Measurements from ENCODE around the gene GLB1L. TPM values are rescaled to one million over a fixed set of nuclear protein-coding genes. Genes with fewer than 3 reads are reported as not detected.
"Not testable (repeated sequence)": the region's sequence is repeated elsewhere in the genome, so short reads cannot be mapped to it uniquely, and the experiment has no call there.

GLB1L gene
- total RNA-seq, 2 experiments from 2014 or later = 4.3 to 4.9 TPM

DNA sequence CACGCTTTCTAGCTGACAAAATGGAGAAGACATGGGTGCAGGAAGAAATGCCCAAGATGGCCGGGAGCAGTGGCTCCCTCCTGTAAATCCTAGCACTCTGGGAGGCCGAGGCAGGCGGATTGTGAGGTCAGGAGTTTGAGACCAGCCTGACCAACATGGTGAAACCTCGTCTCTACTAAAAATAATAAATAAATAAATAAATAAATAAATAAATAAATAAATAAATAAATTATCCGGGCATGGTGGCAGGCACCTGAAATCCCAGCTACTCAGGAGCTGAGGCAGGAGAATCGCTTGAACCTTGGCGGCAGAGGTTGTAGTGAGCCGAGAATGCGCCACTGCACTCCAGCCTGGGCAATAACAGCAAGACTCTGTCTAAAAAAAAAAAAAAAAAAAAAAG is 13.7 kb upstream of the GLB1L start:
- CTCF ChIA-PET = interaction anchor here (0.7 to 3.3 kb wide), 4 partner anchors 19 to 88 kb away, joined by 3 to 14 read pairs (median 6); no protein-coding TSS in a partner anchor
- not testable (repeated sequence) for H3K4me1 Mint-ChIP-seq; ATAC-seq; H3K9me3 Mint-ChIP-seq (ENCODE audit: low read depth); DNase-seq; H3K27ac Mint-ChIP-seq; H3K4me3 Mint-ChIP-seq; H3K36me3 Mint-ChIP-seq
- peaks cover 17% of the 10 kb centered on the region for H3K27me3 Mint-ChIP-seq

DNA sequence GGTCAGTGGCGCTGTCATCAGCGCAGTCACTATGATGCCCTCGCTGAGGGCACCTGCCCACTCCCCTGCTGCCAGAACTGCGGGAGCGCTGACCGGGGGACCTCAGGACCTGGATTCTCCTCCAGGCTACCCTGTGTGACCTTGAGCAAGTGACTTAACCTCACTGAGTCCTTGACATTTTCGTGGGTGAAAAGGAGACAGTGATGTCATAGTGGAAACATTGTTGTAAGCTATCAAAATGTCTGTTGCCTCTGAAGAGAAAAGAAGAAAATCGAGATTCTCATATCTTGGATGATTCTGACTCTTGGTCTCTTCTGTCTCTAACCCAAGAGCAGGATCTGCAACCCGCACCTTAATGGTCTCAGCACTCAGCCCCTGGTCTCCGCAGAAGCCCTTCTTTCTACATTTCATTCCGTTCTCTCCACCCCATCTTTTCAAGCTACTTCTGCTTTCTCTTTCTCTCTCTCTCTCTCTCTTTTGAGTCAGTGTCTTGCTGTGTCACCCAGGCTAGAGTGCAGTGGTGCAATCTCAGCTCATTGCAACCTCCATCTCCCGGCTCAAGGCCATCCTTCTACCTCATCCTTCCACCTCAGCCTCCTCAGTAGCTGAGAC is 9.5 kb upstream of the GLB1L start:
- ATAC-seq (peak; percentile 25), DNase-seq (peak; percentile 71)
- Mint-ChIP-seq H3K27me3 (peaks cover 5% of the 10 kb centered on the region), H3K36me3 (peaks cover 30% of the 10 kb centered on the region), H3K9me3 (ENCODE audit: low read depth) (no peaks in the 10 kb centered on the region), H3K27ac (peak overlapping the region; percentile 93), H3K4me1 (peaks cover 36% of the 10 kb centered on the region), H3K4me3 (peak overlapping the region; percentile 99)
- CTCF ChIA-PET = interaction anchor here (0.8 to 6.4 kb wide), 18 partner anchors 9 to 275 kb away, joined by 3 to 73 read pairs (median 5); partner anchors contain the start of genes ABCB6, ANKZF1, ATG9A and CNPPD1

DNA sequence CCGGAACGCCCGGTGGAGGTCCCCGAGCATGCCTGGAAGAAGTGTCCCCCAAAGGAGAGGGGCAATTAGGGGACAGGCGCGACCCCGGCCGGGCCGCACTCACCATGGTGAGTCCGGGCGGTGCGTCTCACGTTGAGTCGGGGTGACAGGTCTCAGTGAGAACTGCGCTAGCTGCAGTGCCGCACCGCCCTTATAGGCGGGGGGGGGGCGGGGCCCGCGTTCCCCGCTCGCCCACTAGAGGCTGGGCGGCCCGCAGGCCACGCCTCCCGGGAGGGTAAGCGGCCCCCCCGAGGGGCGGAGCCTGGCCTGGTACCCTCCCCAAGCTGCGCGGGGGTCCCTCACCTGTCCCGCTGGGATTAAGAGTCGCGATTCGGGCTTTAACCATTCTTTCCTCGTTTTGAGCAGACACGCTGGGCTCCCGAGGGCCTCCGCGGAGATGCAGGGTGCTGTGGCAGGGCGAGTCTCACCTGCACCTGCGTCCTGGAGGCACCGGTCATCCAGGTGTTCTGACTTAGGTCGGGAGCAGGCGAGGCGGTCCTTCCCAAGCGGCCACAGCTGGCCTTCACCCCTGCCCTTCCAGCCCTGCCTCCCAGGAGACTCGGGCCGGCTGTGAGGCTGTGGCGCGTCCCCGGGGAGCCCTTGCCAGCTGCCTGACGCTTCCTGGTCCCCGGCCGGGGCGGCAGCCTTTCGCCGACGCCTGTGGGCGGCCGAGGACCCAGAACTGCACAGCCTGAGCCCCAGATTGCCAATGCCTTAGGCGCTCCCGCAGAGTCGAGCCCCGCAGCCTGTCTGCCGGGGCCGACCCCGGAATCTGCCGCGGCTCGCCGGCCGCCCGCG is 8.7 kb upstream of the GLB1L start, which contains the start of gene TUBA4A:
Gene TUBA4A (minus strand): TSS at position 166 of the 837 bp plus-strand sequence. CDS start 60 bp downstream, at position 106.
- Mint-ChIP-seq H3K4me1 (peaks cover 44% of the 10 kb centered on the region), H3K36me3 (peaks cover 38% of the 10 kb centered on the region), H3K9me3 (ENCODE audit: low read depth) (no peaks in the 10 kb centered on the region), H3K4me3 (peak within 1 kb of the TSS; percentile 99), H3K27me3 (peaks cover 3% of the 10 kb centered on the region), H3K27ac (peak within 1 kb of the TSS; percentile 97)
- DNase-seq = peak; percentile 92
- peak; percentile 76 for ATAC-seq
- CTCF ChIA-PET = interaction anchor here (0.8 to 6.4 kb wide), 16 partner anchors 8 to 274 kb away, joined by 3 to 73 read pairs (median 6); partner anchors contain the start of genes ABCB6, ANKZF1, ATG9A and DNAJB2

DNA sequence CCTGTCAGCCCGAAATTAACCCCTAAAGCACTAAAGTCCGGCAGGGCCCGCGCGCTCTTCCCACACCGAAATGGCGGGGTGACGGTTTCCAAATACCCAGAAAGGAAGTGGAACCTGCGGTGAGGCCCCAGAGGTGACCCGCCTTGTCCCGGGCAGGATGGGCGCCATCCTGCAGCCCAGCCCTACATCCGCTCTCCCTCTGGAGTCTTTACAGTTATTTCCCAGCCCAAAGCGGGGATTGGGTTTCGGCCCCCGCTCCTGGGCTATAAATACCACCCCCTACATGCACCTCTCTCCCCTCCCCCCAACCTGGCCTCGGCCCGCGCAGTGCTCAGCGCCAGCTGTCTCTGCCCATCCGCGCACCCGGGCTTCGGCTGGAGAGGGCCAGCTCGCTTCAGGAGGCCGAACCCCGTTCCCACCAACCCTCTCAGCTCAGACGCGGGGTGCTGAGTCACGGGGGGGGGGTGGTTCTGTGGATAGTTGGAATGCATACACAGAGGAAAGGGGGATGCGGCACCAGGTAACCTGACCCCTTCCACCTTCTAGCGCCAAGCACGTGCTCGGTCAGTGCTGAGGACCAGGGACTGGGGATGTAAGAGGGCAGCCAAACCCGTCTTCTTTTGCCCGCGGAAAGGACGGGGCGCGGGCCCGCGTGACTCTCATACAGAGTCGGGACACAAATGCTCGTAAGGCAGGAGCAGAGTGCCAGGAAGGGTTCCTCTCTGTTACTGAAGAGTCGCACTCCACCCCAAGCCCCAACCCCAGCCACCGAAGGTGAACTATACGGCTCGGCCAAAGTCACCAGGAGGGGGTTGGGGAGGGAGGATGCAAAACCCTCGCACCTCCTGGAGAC is 7.9 kb upstream of the GLB1L start, which contains the start of gene TUBA4B:
Gene TUBA4B (plus strand): TSS at position 344 of the 853 bp plus-strand sequence. CDS start 165 bp downstream, at position 509.
- Mint-ChIP-seq H3K4me3 (peak within 1 kb of the TSS; percentile 99), H3K27ac (peak within 1 kb of the TSS; percentile 97), H3K9me3 (ENCODE audit: low read depth) (no peaks in the 10 kb centered on the region), H3K27me3 (no peaks in the 10 kb centered on the region), H3K4me1 (peaks cover 51% of the 10 kb centered on the region), H3K36me3 (peaks cover 45% of the 10 kb centered on the region)
- peak; percentile 31 for ATAC-seq
- CTCF ChIA-PET = interaction anchor here (0.8 to 6.4 kb wide), 9 partner anchors 8 to 50 kb away, joined by 3 to 73 read pairs (median 9); partner anchors contain the start of genes ABCB6, ANKZF1, ATG9A and DNAJB2
- DNase-seq = peak; percentile 85

DNA sequence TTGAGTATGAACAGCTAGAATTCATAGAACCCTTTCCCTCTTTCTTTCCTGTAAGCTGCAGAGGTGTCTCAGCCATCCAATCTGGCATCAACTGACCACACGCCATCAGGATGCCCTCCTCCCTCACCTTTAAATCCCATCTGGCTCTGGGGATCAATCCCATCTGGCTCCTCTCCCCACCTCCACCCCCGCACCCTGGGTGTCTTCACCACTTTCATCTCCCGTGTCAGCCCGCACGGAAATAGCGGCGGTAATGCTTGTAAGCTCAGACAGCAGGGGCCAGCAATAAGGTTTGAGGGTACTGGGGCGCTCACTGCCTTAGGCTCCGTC is 7.3 kb upstream of the GLB1L start:
- Mint-ChIP-seq H3K27ac (peak overlapping the region; percentile 97), H3K27me3 (no peaks in the 10 kb centered on the region), H3K9me3 (ENCODE audit: low read depth) (no peaks in the 10 kb centered on the region), H3K36me3 (peaks cover 51% of the 10 kb centered on the region), H3K4me3 (peak overlapping the region; percentile 99), H3K4me1 (peaks cover 57% of the 10 kb centered on the region)
- ATAC-seq (peak; percentile 0), DNase-seq (no peak)
- CTCF ChIA-PET = interaction anchor here (0.8 to 6.4 kb wide), 8 partner anchors 10 to 93 kb away, joined by 3 to 73 read pairs (median 8); partner anchors contain the start of genes ABCB6, ANKZF1, ATG9A and DNAJB2

DNA sequence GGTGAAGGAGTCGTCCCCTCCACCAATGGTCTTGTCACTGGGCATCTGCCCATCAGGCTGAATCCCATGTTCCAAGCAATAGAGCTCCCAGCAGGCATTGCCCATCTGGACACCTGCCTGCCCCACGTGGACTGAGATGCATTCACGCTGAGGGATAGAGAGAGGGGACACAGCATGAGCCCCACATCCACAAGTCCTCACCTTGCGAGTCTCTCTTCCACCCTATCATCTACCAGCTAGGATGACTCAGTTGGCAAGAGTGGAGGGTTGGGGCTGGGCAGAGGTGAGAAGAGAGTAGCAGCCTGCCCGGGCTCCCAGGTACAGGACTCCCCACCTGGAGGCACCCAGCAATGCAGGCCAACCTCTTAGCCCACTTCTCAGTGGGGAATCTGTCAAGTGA is 6.8 kb upstream of the GLB1L start:
- Mint-ChIP-seq H3K9me3 (ENCODE audit: low read depth) (no peaks in the 10 kb centered on the region), H3K4me3 (peak overlapping the region; percentile 99), H3K27me3 (no peaks in the 10 kb centered on the region), H3K27ac (peak overlapping the region; percentile 97), H3K36me3 (peaks cover 53% of the 10 kb centered on the region), H3K4me1 (peaks cover 61% of the 10 kb centered on the region)
- CTCF ChIA-PET = interaction anchor here (0.8 to 6.4 kb wide), 8 partner anchors 10 to 92 kb away, joined by 3 to 73 read pairs (median 8); partner anchors contain the start of genes ABCB6, ANKZF1, ATG9A and DNAJB2
- ATAC-seq = no peak
- peak; percentile 57 for DNase-seq

DNA sequence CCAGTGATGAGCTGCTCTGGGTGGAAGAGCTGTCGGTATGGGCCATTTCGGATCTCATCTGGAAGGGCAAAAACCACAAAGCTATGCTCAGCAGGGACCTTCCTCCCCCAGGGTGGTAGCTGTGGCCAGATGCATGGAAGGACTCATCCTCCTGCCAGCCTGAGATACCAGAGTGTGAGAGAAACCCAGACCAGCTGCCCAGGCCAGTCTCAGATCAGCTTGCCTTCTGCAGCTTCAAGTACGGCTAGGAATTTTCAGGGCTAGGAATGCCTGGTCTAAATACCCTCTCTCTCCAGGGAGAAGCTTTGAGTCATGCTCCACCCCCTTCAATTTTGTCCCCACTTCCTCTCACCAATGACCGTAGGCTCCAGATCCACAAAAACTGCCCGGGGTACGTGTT is 6.4 kb upstream of the GLB1L start:
- H3K36me3 Mint-ChIP-seq = peaks cover 56% of the 10 kb centered on the region
- H3K9me3 Mint-ChIP-seq (ENCODE audit: low read depth) = no peaks in the 10 kb centered on the region

DNA sequence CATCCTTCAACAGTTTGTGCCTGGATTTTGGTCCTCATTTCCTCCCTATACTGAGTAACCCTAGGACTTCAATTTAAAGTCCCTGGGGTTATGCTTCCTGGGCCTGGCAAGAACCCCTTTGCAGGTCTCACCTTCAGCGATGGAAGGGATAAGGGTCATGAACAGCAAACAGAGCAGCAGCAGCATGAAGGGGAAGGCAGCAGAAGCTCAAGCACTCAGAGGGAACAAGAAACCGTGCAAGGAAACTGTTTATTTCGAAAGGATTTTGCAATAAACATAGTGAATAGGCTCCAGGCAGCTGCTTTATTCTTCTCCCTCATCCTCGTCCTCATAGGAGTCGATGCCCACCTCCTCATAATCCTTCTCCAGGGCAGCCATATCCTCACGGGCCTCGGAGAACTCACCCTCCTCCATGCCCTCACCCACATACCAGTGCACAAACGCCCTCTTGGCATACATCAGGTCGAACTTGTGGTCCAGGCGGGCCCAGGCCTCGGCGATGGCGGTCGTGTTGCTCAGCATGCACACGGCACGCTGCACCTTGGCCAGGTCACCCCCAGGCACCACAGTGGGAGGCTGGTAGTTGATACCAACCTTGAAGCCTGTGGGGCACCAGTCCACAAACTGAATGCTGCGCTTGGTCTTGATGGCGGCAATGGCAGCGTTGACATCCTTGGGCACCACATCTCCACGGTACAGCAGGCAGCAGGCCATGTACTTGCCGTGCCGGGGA is 5.0 kb upstream of the GLB1L start:
- peak overlapping the region; percentile 100 for H3K27ac Mint-ChIP-seq
- H3K9me3 Mint-ChIP-seq (ENCODE audit: low read depth) = no peaks in the 10 kb centered on the region
- CTCF ChIA-PET = interaction anchor here (0.7 to 3.5 kb wide), 13 partner anchors 10 to 270 kb away, joined by 3 to 31 read pairs (median 5); partner anchors contain the start of genes ANKZF1, ATG9A, CNPPD1 and DNAJB2
- no peaks in the 10 kb centered on the region for H3K27me3 Mint-ChIP-seq
- peak overlapping the region; percentile 99 for H3K4me3 Mint-ChIP-seq
- peaks cover 73% of the 10 kb centered on the region for H3K4me1 Mint-ChIP-seq
- ATAC-seq (no peak), DNase-seq (peak; percentile 44)
- H3K36me3 Mint-ChIP-seq = peaks cover 60% of the 10 kb centered on the region

More for the DNA sequence above, 6.4 kb upstream of the GLB1L start:
- Mint-ChIP-seq H3K4me3 (peak overlapping the region; percentile 99), H3K27me3 (no peaks in the 10 kb centered on the region), H3K27ac (peak overlapping the region; percentile 97), H3K4me1 (peaks cover 66% of the 10 kb centered on the region)
- DNase-seq (no peak), ATAC-seq (no peak)
- CTCF ChIA-PET = interaction anchor here (0.8 to 6.4 kb wide), 7 partner anchors 22 to 92 kb away, joined by 3 to 73 read pairs (median 9); partner anchors contain the start of genes ABCB6, ANKZF1, ATG9A and DNAJB2

DNA sequence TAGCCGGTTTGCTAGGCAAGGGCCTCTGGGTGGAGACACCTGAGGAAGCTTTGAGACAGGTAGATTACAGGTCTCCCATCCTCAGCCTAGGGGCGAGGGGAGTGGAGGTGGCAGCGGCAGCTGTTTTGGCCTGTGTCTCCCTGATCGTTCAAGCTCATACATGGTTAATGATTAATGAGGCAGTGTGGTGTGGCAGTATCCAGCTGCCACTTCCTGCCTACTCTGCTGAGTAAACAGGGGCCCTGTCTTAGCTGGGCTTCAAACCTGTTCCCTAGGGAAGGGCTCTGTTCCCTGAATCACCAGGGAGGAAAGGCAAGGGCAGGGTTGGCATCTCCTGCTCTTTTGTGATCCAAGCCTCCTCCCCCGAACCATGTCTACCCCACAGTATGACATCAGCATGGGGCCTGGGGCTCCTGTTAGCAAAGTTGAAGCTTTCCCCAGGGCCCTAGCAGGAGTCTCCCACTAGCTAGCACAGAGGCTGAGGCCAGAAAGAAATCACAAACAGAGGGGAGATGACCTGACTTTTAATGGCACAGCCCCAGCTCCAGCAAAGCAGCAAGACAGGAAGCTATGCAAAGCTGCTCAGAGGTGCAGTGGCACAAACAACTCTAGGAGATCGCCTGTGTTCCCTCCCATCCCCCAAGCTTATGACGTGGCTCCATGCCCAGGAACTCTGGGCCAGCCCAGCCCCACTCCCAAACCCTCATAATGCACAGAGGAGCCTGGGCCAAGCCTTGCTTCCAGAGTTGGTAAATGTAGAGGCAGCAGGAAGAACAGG is 4.1 kb upstream of the GLB1L start:
- Mint-ChIP-seq H3K27ac (peak overlapping the region; percentile 100), H3K27me3 (no peaks in the 10 kb centered on the region), H3K4me1 (peaks cover 73% of the 10 kb centered on the region), H3K4me3 (peak overlapping the region; percentile 99), H3K36me3 (peaks cover 60% of the 10 kb centered on the region), H3K9me3 (ENCODE audit: low read depth) (no peaks in the 10 kb centered on the region)
- DNase-seq (peak; percentile 72), ATAC-seq (no peak)
- CTCF ChIA-PET = interaction anchor here (0.7 to 3.5 kb wide), 15 partner anchors 10 to 269 kb away, joined by 3 to 31 read pairs (median 5); partner anchors contain the start of genes ANKZF1, ATG9A, CNPPD1 and DNAJB2

DNA sequence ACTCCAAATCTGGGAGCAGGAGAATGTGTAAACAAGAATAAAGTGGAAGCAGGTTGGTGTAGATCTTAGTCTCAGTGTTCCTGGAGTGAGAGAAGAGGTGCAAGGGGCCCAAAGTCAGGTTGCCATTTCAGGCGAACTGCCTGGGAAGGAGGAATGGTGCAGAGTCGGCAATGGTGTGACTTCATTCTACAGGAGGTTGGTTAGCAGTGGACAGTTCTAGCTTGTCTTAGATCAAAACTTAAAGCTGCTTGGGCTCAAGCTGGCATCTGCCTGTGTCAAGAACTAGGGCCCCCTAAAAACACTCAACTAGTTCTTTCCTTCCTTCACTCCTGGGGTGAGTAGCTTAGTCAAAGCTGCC is 3.6 kb upstream of the GLB1L start:
- CTCF ChIA-PET = interaction anchor here (1.1 to 3.5 kb wide), 9 partner anchors 19 to 89 kb away, joined by 4 to 31 read pairs (median 7); partner anchors contain the start of genes ANKZF1, ATG9A, CNPPD1 and DNAJB2
- H3K4me1 Mint-ChIP-seq = peaks cover 77% of the 10 kb centered on the region
- H3K27ac Mint-ChIP-seq = peak overlapping the region; percentile 100
- no peaks in the 10 kb centered on the region for H3K27me3 Mint-ChIP-seq
- no peak for ATAC-seq
- peak overlapping the region; percentile 99 for H3K4me3 Mint-ChIP-seq
- no peaks in the 10 kb centered on the region for H3K9me3 Mint-ChIP-seq (ENCODE audit: low read depth)
- no peak for DNase-seq
- H3K36me3 Mint-ChIP-seq = peaks cover 60% of the 10 kb centered on the region
